Parathyroid adenoma (tissue), 2 donors: ENCODE data around the gene PLEKHM1.

ENCODE experiments used
- H2AFZ ChIP-seq: fragments of 300-600 bp; sonication (generic); one replicate; pipeline ENCODE4 v1.7.0; 2017; ENCODE audit warnings: antibody characterized with exemption, mild to moderate bottlenecking
- H3K27ac ChIP-seq: fragments of 300-600 bp; sonication (generic); one replicate; pipeline ENCODE4 v1.7.0; 2017
- H3K27me3 ChIP-seq: fragments of 300-600 bp; sonication (generic); one replicate; pipeline ENCODE4 v1.7.0; 2017; ENCODE audit warnings: low read length; ENCODE audit not compliant: control insufficient read depth, insufficient read depth
- H3K36me3 ChIP-seq: fragments of 300-600 bp; sonication (generic); one replicate; pipeline ENCODE4 v1.7.0; 2017; ENCODE audit warnings: low read length; ENCODE audit not compliant: control insufficient read depth, insufficient read depth
- H3K4me1 ChIP-seq: fragments of 300-600 bp; sonication (generic); one replicate; pipeline ENCODE4 v1.7.0; 2017; ENCODE audit warnings: control low read depth
- H3K4me2 ChIP-seq: fragments of 300-600 bp; sonication (generic); one replicate; pipeline ENCODE4 v1.7.0; 2017; ENCODE audit warnings: low read length
- H3K4me3 ChIP-seq: fragments of 300-600 bp; sonication (generic); one replicate; pipeline ENCODE4 v1.7.0; 2017; ENCODE audit warnings: low read depth, low read length
- H3K79me2 ChIP-seq: fragments of 300-600 bp; sonication (generic); one replicate; pipeline ENCODE4 v1.7.0; 2017; ENCODE audit warnings: control low read depth
- H3K9ac ChIP-seq: fragments of 300-600 bp; sonication (generic); one replicate; pipeline ENCODE4 v1.7.0; 2017; ENCODE audit warnings: mild to moderate bottlenecking
- H3K9me3 ChIP-seq: fragments of 300-600 bp; sonication (generic); one replicate; pipeline ENCODE4 v1.7.0; 2017; ENCODE audit warnings: low read length; ENCODE audit not compliant: control insufficient read depth
- TF ChIP-seq, protein P1 (sequence below): fragments of 300-600 bp; sonication (generic); IDR thresholded peaks from one replicate; pipeline ENCODE4 v1.7.0; 2017; ENCODE audit warnings: antibody characterized with exemption, mild to moderate bottlenecking
- donor health status: primary hyperparathyroidism.

Gene PLEKHM1

DNA sequence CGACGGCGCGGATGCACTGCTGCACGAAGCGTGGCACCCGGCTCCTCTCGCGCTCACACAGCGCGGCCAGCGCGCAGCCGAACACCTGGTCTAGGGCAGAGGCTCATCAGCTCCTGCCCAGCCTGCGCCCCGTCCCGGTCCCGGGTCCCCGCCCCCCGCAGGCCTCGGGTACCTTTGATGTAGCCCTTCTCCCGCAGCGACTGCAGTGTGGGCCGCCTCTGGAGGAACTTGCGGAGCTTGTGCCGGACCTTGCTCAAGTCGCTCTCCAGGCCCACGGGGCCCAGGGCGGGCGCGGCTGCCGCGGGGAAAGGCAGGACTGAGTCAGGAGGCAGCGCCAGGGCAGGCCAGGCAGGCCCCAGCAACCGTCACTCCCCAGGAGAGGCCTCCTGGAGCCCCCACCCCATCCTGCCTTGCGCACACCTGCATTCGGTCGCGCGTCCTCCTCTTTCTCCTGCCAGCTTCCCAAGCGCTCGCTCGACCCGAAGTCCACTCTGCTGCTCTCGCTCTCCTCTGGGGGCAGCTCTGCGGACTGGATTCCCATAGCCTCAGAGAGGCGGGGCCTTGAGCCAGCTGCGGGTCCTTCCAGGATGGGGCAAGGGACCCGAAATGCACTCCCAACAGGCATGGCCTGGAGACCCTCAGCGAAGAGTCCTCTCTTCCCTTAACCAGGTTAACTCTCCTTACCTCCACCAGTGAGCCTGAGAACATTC lies 93.9 kb downstream of the PLEKHM1 start:
- H2AFZ ChIP-seq, result no peak overlapping the region
- no peaks in the 10 kb centered on the region for H3K4me1 ChIP-seq
- no peaks in the 10 kb centered on the region for H3K9me3 ChIP-seq
- no peaks in the 10 kb centered on the region for H3K36me3 ChIP-seq
- TF ChIP-seq, protein P1, sequence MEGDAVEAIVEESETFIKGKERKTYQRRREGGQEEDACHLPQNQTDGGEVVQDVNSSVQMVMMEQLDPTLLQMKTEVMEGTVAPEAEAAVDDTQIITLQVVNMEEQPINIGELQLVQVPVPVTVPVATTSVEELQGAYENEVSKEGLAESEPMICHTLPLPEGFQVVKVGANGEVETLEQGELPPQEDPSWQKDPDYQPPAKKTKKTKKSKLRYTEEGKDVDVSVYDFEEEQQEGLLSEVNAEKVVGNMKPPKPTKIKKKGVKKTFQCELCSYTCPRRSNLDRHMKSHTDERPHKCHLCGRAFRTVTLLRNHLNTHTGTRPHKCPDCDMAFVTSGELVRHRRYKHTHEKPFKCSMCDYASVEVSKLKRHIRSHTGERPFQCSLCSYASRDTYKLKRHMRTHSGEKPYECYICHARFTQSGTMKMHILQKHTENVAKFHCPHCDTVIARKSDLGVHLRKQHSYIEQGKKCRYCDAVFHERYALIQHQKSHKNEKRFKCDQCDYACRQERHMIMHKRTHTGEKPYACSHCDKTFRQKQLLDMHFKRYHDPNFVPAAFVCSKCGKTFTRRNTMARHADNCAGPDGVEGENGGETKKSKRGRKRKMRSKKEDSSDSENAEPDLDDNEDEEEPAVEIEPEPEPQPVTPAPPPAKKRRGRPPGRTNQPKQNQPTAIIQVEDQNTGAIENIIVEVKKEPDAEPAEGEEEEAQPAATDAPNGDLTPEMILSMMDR, result no peak
- no peak overlapping the region for H3K9ac ChIP-seq
- no peak overlapping the region for H3K27ac ChIP-seq
- no peaks in the 10 kb centered on the region for H3K27me3 ChIP-seq
- no peaks in the 10 kb centered on the region for H3K79me2 ChIP-seq
- no peak overlapping the region for H3K4me3 ChIP-seq
- no peak overlapping the region for H3K4me2 ChIP-seq

- Histone ChIP-seq H3K36me3 (no peaks in the 10 kb centered on the region), H3K27me3 (no peaks in the 10 kb centered on the region), H3K4me2 (no peak overlapping the region), H3K79me2 (no peaks in the 10 kb centered on the region), H3K9ac (no peak overlapping the region), H3K4me1 (no peaks in the 10 kb centered on the region), H3K27ac (no peak overlapping the region), H3K9me3 (no peaks in the 10 kb centered on the region), H3K4me3 (no peak overlapping the region), H2AFZ (peak overlapping the region; percentile 59)
- TF ChIP-seq, protein P1, result no peak
Measured at GRCh38 chr17:45395569-45396415, 94.7 kb downstream of the PLEKHM1 start.

DNA sequence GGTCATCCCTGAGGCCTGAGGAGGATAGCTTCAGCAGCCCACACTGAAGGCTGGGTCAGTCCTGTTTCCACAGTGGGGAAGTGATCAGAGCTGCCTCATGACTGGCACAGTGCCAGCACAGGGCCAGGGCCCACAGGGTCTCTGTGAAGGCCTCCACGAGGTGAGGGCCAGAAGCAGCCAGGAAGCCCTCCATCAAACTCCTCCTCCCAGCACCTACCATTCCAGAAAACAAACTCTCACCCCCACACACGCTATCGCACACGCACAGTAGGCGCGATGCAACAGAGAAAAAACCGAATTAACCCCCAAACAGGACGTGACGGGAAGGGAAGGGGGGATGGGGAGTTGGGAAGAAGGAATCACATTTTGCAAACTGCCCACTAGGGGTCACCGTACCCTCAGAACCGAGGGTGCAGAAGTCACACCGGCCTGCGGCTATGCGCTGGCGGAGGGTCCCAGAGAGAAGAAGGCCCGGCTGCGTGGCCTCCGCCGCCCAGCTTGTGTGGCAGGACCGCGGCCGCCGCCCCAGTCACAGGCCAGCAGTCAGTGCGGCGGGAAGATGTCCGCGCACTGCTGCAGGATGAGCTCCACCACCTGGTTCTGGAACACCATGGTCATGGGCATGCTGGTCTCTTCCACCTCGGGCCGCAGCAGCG lies 95.5 kb downstream of the PLEKHM1 start:
- Histone ChIP-seq H3K27ac (no peak overlapping the region), H3K36me3 (no peaks in the 10 kb centered on the region), H3K4me2 (no peak overlapping the region), H3K79me2 (no peaks in the 10 kb centered on the region), H3K27me3 (no peaks in the 10 kb centered on the region), H2AFZ (peak overlapping the region; percentile 59), H3K4me1 (no peaks in the 10 kb centered on the region), H3K9ac (no peak overlapping the region), H3K4me3 (no peak overlapping the region), H3K9me3 (no peaks in the 10 kb centered on the region)
- TF ChIP-seq, protein P1, result peak; percentile 81

DNA sequence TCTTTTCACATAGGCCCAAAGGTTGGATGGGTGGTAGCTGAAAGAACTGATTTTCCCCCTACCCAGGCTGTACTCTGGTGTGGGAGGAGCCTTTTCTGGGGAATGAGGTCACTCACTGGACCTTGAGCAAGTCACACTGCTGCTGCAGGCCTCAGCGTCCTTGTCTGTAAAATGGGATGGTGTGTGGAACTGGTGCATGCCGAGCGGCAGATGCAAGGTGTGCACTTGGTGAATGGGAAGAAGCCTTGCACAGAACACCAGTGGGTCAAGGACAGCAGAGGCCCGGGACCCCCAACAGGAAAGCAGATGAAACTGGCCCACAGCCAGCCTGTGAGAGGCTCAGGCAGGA lies 96.0 kb downstream of the PLEKHM1 start:
- TF ChIP-seq, protein P1, result no peak
- no peak overlapping the region for H3K27ac ChIP-seq
- no peaks in the 10 kb centered on the region for H3K36me3 ChIP-seq
- no peak overlapping the region for H2AFZ ChIP-seq
- no peaks in the 10 kb centered on the region for H3K27me3 ChIP-seq
- no peaks in the 10 kb centered on the region for H3K9me3 ChIP-seq
- no peak overlapping the region for H3K9ac ChIP-seq
- no peaks in the 10 kb centered on the region for H3K4me1 ChIP-seq
- H3K4me2 ChIP-seq, result no peak overlapping the region
- no peaks in the 10 kb centered on the region for H3K79me2 ChIP-seq
- H3K4me3 ChIP-seq, result no peak overlapping the region
